ENCODE data around the gene PPL. TPM values are rescaled to one million over a fixed set of nuclear protein-coding genes. Genes with fewer than 3 reads are reported as not detected.
A peak's percentile ranks its signal among the peaks of the same experiment; 100 is the strongest.

PPL gene
- total RNA-seq, 4 donors from 2014 or later = 55.5 to 84.9 (median 72.0) TPM

- H3K4me1 ChIP-seq = peaks cover 18 to 24% of the 10 kb centered on the region in 2 donors
- no peaks in the 10 kb centered on the region for H3K27me3 ChIP-seq
- H3K36me3 ChIP-seq = peaks cover 21 to 23% of the 10 kb centered on the region in 2 donors
- H3K27ac ChIP-seq = no peak overlapping the region
- no peak for DNase-seq
- intact Hi-C loops (cut with DNase I) = no loop called here
- no peak overlapping the region for H3K4me3 ChIP-seq (replicated peaks in 1 of 3)
- H3K9me3 ChIP-seq = no peaks in the 10 kb centered on the region
- 89 to 90% methylated on average over 3 of the region's 3 CpGs for WGBS, 2 donors
- TF ChIP-seq, protein P1, sequence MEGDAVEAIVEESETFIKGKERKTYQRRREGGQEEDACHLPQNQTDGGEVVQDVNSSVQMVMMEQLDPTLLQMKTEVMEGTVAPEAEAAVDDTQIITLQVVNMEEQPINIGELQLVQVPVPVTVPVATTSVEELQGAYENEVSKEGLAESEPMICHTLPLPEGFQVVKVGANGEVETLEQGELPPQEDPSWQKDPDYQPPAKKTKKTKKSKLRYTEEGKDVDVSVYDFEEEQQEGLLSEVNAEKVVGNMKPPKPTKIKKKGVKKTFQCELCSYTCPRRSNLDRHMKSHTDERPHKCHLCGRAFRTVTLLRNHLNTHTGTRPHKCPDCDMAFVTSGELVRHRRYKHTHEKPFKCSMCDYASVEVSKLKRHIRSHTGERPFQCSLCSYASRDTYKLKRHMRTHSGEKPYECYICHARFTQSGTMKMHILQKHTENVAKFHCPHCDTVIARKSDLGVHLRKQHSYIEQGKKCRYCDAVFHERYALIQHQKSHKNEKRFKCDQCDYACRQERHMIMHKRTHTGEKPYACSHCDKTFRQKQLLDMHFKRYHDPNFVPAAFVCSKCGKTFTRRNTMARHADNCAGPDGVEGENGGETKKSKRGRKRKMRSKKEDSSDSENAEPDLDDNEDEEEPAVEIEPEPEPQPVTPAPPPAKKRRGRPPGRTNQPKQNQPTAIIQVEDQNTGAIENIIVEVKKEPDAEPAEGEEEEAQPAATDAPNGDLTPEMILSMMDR (IDR thresholded peaks at IDR 0.05) = no peak
- no peak for TF ChIP-seq POLR2A (IDR thresholded peaks at IDR 0.05)
These were observed 72.2 kb downstream of the PPL start for GRCh38 chr16:4864728-4865127.

GRCh38 chr16:4862639-4863038 is 74.3 kb downstream of the PPL start:
- H3K27ac ChIP-seq = no peak overlapping the region
- peaks cover 38 to 39% of the 10 kb centered on the region in 2 donors for H3K36me3 ChIP-seq
- H3K4me1 ChIP-seq = peaks cover 3 to 5% of the 10 kb centered on the region in 2 donors

GRCh38 chr16:4860727-4861342 is 76.1 kb downstream of the PPL start:
- Histone ChIP-seq H3K4me3 (replicated peaks in 1 of 3) (no peak overlapping the region), H3K4me1 (no peaks in the 10 kb centered on the region), H3K27ac (no peak overlapping the region), H3K9me3 (no peaks in the 10 kb centered on the region), H3K36me3 (peaks cover 39 to 46% of the 10 kb centered on the region in 2 donors), H3K27me3 (no peaks in the 10 kb centered on the region)
- intact Hi-C loops (cut with DNase I) = no loop called here
- DNase-seq = no peak
- WGBS, 2 donors = 91 to 95% methylated on average over 14 of the region's 14 CpGs
- TF ChIP-seq POLR2A (IDR thresholded peaks at IDR 0.05) = no peak
- TF ChIP-seq, protein P1 (IDR thresholded peaks at IDR 0.05) = no peak

More at GRCh38 chr16:4862639-4863038, 74.3 kb downstream of the PPL start:
- intact Hi-C loops (cut with DNase I) = no loop called here
- 83 to 85% methylated on average over 5 of the region's 5 CpGs for WGBS, 2 donors
- no peak for TF ChIP-seq POLR2A (IDR thresholded peaks at IDR 0.05)
- TF ChIP-seq, protein P1 (IDR thresholded peaks at IDR 0.05) = no peak
- H3K4me3 ChIP-seq (replicated peaks in 1 of 3) = no peak overlapping the region
- no peak for DNase-seq
- no peaks in the 10 kb centered on the region for H3K27me3 ChIP-seq
- no peaks in the 10 kb centered on the region for H3K9me3 ChIP-seq

DNA sequence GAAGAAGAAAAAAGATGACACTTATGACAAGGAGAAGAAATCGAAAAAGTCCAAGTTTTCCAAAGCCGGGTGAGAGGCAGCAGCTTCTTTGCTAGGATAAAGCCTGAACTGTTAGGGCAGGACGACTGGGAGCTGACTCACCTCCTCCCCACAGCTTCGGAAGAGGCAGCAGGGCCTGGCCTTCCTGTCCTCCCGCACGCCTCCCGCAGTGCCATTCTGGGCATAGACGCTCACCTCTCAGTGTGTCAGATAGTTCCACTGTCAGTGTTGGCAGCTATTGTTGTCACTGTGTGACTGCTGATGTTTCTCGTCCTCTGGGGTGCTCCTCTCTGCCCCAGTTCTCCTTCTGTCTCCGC is 77.1 kb downstream of the PPL start:
- Histone ChIP-seq H3K27me3 (no peaks in the 10 kb centered on the region), H3K9me3 (no peaks in the 10 kb centered on the region), H3K27ac (peak overlapping the region in 1 of 3 donors; percentile 1), H3K4me3 (replicated peaks in 1 of 3) (no peak overlapping the region), H3K4me1 (no peaks in the 10 kb centered on the region), H3K36me3 (peaks cover 39 to 53% of the 10 kb centered on the region in 2 donors)
- DNase-seq = no peak
- TF ChIP-seq, protein P1 (IDR thresholded peaks at IDR 0.05) = no peak
- TF ChIP-seq POLR2A (IDR thresholded peaks at IDR 0.05) = no peak
- intact Hi-C loops (cut with DNase I) = no loop called here
- WGBS, 2 donors = 84% methylated on average over 10 of the region's 10 CpGs

DNA sequence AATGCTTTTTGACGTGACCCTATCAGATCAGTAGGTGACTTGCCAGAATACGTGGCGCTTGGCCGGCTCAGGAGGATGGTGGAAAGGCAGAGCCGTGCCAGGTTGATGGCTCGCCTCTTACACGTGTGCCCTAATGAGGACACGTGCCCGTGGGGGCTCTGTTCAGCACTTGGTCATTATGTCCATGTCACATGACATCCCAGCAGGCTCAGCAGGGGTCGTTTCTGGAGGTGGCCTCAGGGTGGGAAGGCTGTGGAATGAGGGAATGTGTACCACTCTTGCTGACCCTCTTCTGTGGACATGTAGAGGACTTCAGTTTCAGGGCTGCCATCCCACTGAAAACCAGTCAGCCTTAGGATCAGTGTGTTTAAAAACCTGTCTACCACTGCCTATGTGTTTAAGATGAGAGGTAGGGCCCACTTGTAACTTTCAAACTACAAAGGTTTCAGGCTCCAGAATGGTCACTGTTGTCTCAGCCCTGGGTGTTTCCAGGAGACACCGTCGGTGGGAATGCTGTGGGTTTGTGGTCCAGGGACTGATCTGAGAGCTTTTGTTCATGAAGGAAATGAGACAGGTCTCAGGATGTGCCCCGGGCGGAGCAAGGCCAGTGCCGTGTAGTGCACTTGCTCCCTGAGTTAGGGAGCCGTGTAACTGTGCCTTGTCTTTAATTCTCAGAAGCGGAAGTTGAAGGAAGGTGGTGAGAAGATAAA is 77.6 kb downstream of the PPL start:
- TF ChIP-seq POLR2A (IDR thresholded peaks at IDR 0.05) = no peak
- TF ChIP-seq, protein P1 (IDR thresholded peaks at IDR 0.05) = no peak
- no peak for DNase-seq
- WGBS, 2 donors = 86 to 88% methylated on average over 17 of the region's 17 CpGs
- H3K27ac ChIP-seq = no peak overlapping the region
- no peaks in the 10 kb centered on the region for H3K9me3 ChIP-seq
- no peaks in the 10 kb centered on the region for H3K4me1 ChIP-seq
- H3K36me3 ChIP-seq = peaks cover 44 to 56% of the 10 kb centered on the region in 2 donors
- H3K27me3 ChIP-seq = no peaks in the 10 kb centered on the region
- H3K4me3 ChIP-seq (replicated peaks in 1 of 3) = no peak overlapping the region
- intact Hi-C loops (cut with DNase I) = no loop called here
